Measurements from ENCODE around the gene TLCD2.

Gene TLCD2

DNA sequence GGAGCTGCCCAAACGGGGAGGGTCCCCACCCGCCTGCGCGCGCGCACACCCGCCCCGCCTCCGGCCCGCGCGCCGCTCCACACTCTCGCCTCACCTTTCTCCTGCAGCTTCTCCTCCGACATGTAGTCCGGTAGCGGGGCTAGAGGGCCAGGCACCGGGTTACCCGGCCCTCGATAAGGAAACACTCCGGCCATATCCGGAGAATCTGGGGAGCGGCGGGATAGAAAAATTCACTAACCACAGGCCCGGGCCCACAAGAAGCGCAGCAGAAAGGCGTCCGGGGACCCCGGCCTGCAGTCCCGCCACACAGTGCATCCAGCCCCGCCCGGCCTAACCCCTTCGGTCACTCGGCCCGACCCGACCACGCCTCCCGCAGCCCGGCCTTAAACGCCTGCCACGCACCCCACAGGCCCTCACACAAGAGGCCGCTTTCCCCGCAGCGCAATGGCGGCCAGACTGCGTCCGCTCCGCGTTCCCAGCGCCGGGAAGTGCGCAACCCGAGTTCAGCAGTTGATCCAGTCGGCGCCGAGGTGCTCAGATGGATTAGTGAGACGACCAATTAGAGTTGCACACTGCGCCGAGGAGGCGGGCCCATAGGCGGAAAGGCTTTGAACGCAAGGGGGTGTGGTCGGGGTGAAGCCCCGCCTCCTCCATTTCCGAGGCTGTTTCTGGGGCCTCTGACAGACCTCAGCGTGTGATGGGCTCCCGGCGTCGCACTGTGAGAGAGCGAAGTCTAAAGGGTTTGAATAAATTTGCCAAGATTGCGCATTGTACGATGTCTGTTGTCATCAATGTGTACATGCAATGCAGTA, 25.6 kb downstream of the TLCD2 start, which contains the start of gene PRPF8:
TSS of gene PRPF8 (minus strand) at position 490 of the 812 bp plus-strand sequence. CDS start at position 194, 296 bp downstream.
- H3K14ac ChIP-seq (ENCODE audit: low read length): peak within 1 kb of the TSS; percentile 83
- peak within 1 kb of the TSS; percentile 96 for H3K18ac ChIP-seq (ENCODE audit: low read length)
- peak within 1 kb of the TSS; percentile 84 for H3K4me2 ChIP-seq (ENCODE audit: insufficient read depth, low read length, poor library complexity, severe bottlenecking)
- H3K4me1 ChIP-seq (ENCODE audit: control insufficient read depth in 2 of 2, insufficient read depth in 1 of 2, low read depth in 1 of 2, low read length in 2 of 2): peaks cover 3 to 7% of the 10 kb centered on the region in 2 donors
- peaks cover 8% of the 10 kb centered on the region for H3K79me1 ChIP-seq (ENCODE audit: low read depth, low read length)
- no peak within 1 kb of the TSS for H4K8ac ChIP-seq (ENCODE audit: low read depth, low read length)
- H3K9ac ChIP-seq (ENCODE audit: low read depth, low read length, poor library complexity): peak within 1 kb of the TSS; percentile 92
- no peaks in the 10 kb centered on the region for H3K27me3 ChIP-seq (ENCODE audit: control insufficient read depth in 3 of 3, insufficient read depth in 3 of 3, low read depth in 1 of 3, low read length in 3 of 3)
- no peak within 1 kb of the TSS for H2BK15ac ChIP-seq (ENCODE audit: low read length)
- H2BK12ac ChIP-seq (ENCODE audit: low read length): no peak within 1 kb of the TSS
- H3K23ac ChIP-seq (ENCODE audit: low read depth, low read length, poor library complexity): peak within 1 kb of the TSS; percentile 96
- H3K36me3 ChIP-seq (replicated peaks in 1 of 2; ENCODE audit: control insufficient read depth in 2 of 2, insufficient read depth in 2 of 2, low read length in 2 of 2): peaks cover 32 to 42% of the 10 kb centered on the region in 2 donors
- peak within 1 kb of the TSS; percentile 57 for H3K27ac ChIP-seq (replicated peaks; ENCODE audit: low read length)
- peak within 1 kb of the TSS; percentile 75 to 94 for H3K4me3 ChIP-seq (ENCODE audit: low read length in 2 of 2)
- no peak within 1 kb of the TSS for H4K91ac ChIP-seq (ENCODE audit: low read depth, low read length, poor library complexity)
- no peaks in the 10 kb centered on the region for H3K9me3 ChIP-seq (replicated peaks in 1 of 2; ENCODE audit: control insufficient read depth in 2 of 2, insufficient read depth in 1 of 2, low read depth in 1 of 2, low read length in 2 of 2)
- peak; percentile 97 for DNase-seq (ENCODE audit: low spot score)
- peak within 1 kb of the TSS; percentile 75 for H2BK5ac ChIP-seq (ENCODE audit: low read length)
- peak within 1 kb of the TSS; percentile 89 for H2AFZ ChIP-seq (ENCODE audit: low read length)
- peak within 1 kb of the TSS; percentile 44 for H2AK5ac ChIP-seq (ENCODE audit: low read depth, low read length)
- no CpG with 5 or more reads among the region's 72 CpGs for WGBS, 2 donors (ENCODE audit: extremely low coverage in 2 of 2, insufficient read length in 2 of 2, insufficient replicate concordance in 1 of 2)
- H3K4ac ChIP-seq (ENCODE audit: low read length): no peak within 1 kb of the TSS
- H2BK120ac ChIP-seq (ENCODE audit: low read depth, low read length): peak within 1 kb of the TSS; percentile 47

DNA sequence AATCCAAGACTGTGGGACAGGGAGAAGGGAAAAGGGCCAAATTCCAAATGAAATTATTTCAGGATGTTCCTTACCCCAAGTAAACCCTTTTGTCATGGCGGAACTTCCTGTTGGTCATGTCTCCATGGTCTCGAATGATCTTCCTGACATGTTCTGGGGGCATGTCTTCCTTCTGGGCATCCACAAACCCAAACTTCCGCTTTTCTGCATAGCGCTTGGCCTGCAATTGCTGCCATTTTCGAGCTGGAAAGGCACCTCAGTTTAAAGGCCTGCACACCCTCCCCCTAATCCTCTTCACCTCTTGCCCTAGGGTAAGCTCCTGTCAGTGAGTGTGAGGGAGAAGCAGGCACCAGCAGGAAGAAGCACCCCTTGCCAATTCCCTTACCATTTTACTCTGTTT, 26.7 kb downstream of the TLCD2 start:
- H3K9me3 ChIP-seq (replicated peaks in 1 of 2; ENCODE audit: control insufficient read depth in 2 of 2, insufficient read depth in 1 of 2, low read depth in 1 of 2, low read length in 2 of 2): no peaks in the 10 kb centered on the region
- H3K79me1 ChIP-seq (ENCODE audit: low read depth, low read length): peaks cover 8% of the 10 kb centered on the region
- no peak overlapping the region for H4K8ac ChIP-seq (ENCODE audit: low read depth, low read length)
- no peaks in the 10 kb centered on the region for H3K27me3 ChIP-seq (ENCODE audit: control insufficient read depth in 3 of 3, insufficient read depth in 3 of 3, low read depth in 1 of 3, low read length in 3 of 3)
- no peak overlapping the region for H2AK5ac ChIP-seq (ENCODE audit: low read depth, low read length)
- no CpG with 5 or more reads among the region's 5 CpGs for WGBS, 2 donors (ENCODE audit: extremely low coverage in 2 of 2, insufficient read length in 2 of 2, insufficient replicate concordance in 1 of 2)
- H3K4me1 ChIP-seq (ENCODE audit: control insufficient read depth in 2 of 2, insufficient read depth in 1 of 2, low read depth in 1 of 2, low read length in 2 of 2): peaks cover 3 to 7% of the 10 kb centered on the region in 2 donors
- peak overlapping the region; percentile 75 to 94 for H3K4me3 ChIP-seq (ENCODE audit: low read length in 2 of 2)
- no peak overlapping the region for H3K4ac ChIP-seq (ENCODE audit: low read length)
- no peak for DNase-seq (ENCODE audit: low spot score)
- peak overlapping the region; percentile 60 for H3K4me2 ChIP-seq (ENCODE audit: insufficient read depth, low read length, poor library complexity, severe bottlenecking)
- H3K9ac ChIP-seq (ENCODE audit: low read depth, low read length, poor library complexity): no peak overlapping the region
- no peak overlapping the region for H2BK5ac ChIP-seq (ENCODE audit: low read length)
- no peak overlapping the region for H4K91ac ChIP-seq (ENCODE audit: low read depth, low read length, poor library complexity)
- H3K18ac ChIP-seq (ENCODE audit: low read length): no peak overlapping the region
- no peak overlapping the region for H2BK15ac ChIP-seq (ENCODE audit: low read length)
- H2AFZ ChIP-seq (ENCODE audit: low read length): no peak overlapping the region
- peaks cover 42 to 53% of the 10 kb centered on the region in 2 donors for H3K36me3 ChIP-seq (replicated peaks in 1 of 2; ENCODE audit: control insufficient read depth in 2 of 2, insufficient read depth in 2 of 2, low read length in 2 of 2)
- no peak overlapping the region for H3K27ac ChIP-seq (replicated peaks; ENCODE audit: low read length)
- H3K23ac ChIP-seq (ENCODE audit: low read depth, low read length, poor library complexity): no peak overlapping the region
- H3K14ac ChIP-seq (ENCODE audit: low read length): no peak overlapping the region
- no peak overlapping the region for H2BK120ac ChIP-seq (ENCODE audit: low read depth, low read length)
- H2BK12ac ChIP-seq (ENCODE audit: low read length): no peak overlapping the region

DNA sequence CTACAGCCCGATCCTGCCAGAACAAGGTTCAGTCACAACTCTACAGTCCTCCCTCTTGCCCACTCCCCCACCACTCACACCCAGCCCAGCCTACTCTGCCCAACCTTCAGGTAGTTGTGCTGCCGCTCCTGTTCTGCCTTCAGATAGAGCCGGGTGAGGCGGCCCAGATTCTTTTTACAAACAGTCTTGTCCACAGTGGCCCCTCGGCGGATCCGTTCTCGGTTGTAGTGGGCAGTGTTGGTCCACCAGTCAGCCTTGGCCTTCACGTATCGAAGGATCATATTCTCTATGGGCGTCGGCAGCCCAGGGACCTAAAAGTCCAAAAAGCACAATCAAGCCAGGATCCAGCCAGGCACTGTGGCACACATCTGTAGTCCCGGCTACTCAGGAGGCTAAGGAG, 33.8 kb downstream of the TLCD2 start:
- DNase-seq (ENCODE audit: low spot score): no peak
- Histone ChIP-seq H3K4me1 (ENCODE audit: control insufficient read depth in 2 of 2, insufficient read depth in 1 of 2, low read depth in 1 of 2, low read length in 2 of 2) (no peaks in the 10 kb centered on the region), H3K4me2 (ENCODE audit: insufficient read depth, low read length, poor library complexity, severe bottlenecking) (no peak overlapping the region), H4K91ac (ENCODE audit: low read depth, low read length, poor library complexity) (no peak overlapping the region), H3K14ac (ENCODE audit: low read length) (no peak overlapping the region), H3K4me3 (ENCODE audit: low read length in 2 of 2) (no peak overlapping the region), H2AFZ (ENCODE audit: low read length) (no peak overlapping the region), H4K8ac (ENCODE audit: low read depth, low read length) (no peak overlapping the region), H3K4ac (ENCODE audit: low read length) (no peak overlapping the region), H2BK120ac (ENCODE audit: low read depth, low read length) (no peak overlapping the region), H3K27ac (replicated peaks; ENCODE audit: low read length) (no peak overlapping the region), H3K79me1 (ENCODE audit: low read depth, low read length) (peaks cover 5% of the 10 kb centered on the region), H3K36me3 (replicated peaks in 1 of 2; ENCODE audit: control insufficient read depth in 2 of 2, insufficient read depth in 2 of 2, low read length in 2 of 2) (peaks cover 80 to 97% of the 10 kb centered on the region in 2 donors), H3K9ac (ENCODE audit: low read depth, low read length, poor library complexity) (no peak overlapping the region), H3K9me3 (replicated peaks in 1 of 2; ENCODE audit: control insufficient read depth in 2 of 2, insufficient read depth in 1 of 2, low read depth in 1 of 2, low read length in 2 of 2) (peaks cover 0 to 2% of the 10 kb centered on the region in 2 donors), H3K23ac (ENCODE audit: low read depth, low read length, poor library complexity) (no peak overlapping the region), H2BK5ac (ENCODE audit: low read length) (no peak overlapping the region), H2BK15ac (ENCODE audit: low read length) (no peak overlapping the region), H3K18ac (ENCODE audit: low read length) (no peak overlapping the region), H3K27me3 (ENCODE audit: control insufficient read depth in 3 of 3, insufficient read depth in 3 of 3, low read depth in 1 of 3, low read length in 3 of 3) (no peaks in the 10 kb centered on the region), H2AK5ac (ENCODE audit: low read depth, low read length) (no peak overlapping the region), H2BK12ac (ENCODE audit: low read length) (no peak overlapping the region)
- no CpG with 5 or more reads among the region's 13 CpGs for WGBS, 2 donors (ENCODE audit: extremely low coverage in 2 of 2, insufficient read length in 2 of 2, insufficient replicate concordance in 1 of 2)

DNA sequence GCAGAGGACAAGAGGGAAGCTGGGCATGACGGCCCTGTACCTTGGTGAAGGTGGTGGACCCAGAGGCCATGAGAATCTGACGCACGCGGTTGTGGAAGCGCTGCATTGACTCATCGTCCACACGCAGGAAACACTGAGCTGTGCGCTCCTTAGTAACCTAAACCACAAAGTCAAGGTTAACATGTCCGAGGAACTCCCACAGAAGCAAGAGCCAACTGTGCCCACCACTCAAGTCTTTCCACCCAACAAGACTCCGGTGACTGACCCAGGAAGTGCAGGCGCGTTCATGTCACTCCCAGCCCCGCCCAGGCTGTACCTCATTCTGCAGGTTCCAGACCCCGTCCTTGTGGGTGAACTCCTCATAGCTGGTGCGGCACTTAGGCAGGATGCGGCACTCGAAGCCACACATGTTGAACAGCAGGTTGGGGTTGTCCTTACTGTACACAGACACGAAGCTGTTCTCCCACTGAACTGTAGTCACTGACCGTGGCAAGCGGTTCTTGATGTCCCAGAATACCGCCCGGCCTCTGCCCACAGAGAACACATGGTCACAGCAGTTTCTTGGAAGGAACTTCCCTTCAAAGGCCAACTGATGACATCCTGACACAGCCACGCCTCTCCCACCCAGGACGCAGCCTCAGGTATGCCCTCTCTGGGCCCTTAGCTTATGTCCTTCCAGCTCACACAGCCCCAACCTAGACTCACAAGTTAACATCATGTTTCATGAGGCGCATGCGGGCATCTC, 37.0 kb downstream of the TLCD2 start:
- no peak overlapping the region for H2AFZ ChIP-seq (ENCODE audit: low read length)
- WGBS, 2 donors (ENCODE audit: extremely low coverage in 2 of 2, insufficient read length in 2 of 2, insufficient replicate concordance in 1 of 2): no CpG with 5 or more reads among the region's 26 CpGs
- peaks cover 70 to 97% of the 10 kb centered on the region in 2 donors for H3K36me3 ChIP-seq (replicated peaks in 1 of 2; ENCODE audit: control insufficient read depth in 2 of 2, insufficient read depth in 2 of 2, low read length in 2 of 2)

More for the DNA sequence above, 37.0 kb downstream of the TLCD2 start:
- Histone ChIP-seq H3K23ac (ENCODE audit: low read depth, low read length, poor library complexity) (peak overlapping the region; percentile 76), H2BK5ac (ENCODE audit: low read length) (no peak overlapping the region), H3K4ac (ENCODE audit: low read length) (no peak overlapping the region), H3K4me1 (ENCODE audit: control insufficient read depth in 2 of 2, insufficient read depth in 1 of 2, low read depth in 1 of 2, low read length in 2 of 2) (no peaks in the 10 kb centered on the region), H3K4me3 (ENCODE audit: low read length in 2 of 2) (no peak overlapping the region), H2BK120ac (ENCODE audit: low read depth, low read length) (no peak overlapping the region), H2AK5ac (ENCODE audit: low read depth, low read length) (no peak overlapping the region), H3K4me2 (ENCODE audit: insufficient read depth, low read length, poor library complexity, severe bottlenecking) (no peak overlapping the region), H3K9ac (ENCODE audit: low read depth, low read length, poor library complexity) (peak overlapping the region; percentile 53), H4K8ac (ENCODE audit: low read depth, low read length) (no peak overlapping the region), H2BK12ac (ENCODE audit: low read length) (no peak overlapping the region), H3K18ac (ENCODE audit: low read length) (no peak overlapping the region), H4K91ac (ENCODE audit: low read depth, low read length, poor library complexity) (no peak overlapping the region), H3K27ac (replicated peaks; ENCODE audit: low read length) (no peak overlapping the region), H2BK15ac (ENCODE audit: low read length) (no peak overlapping the region), H3K14ac (ENCODE audit: low read length) (no peak overlapping the region), H3K9me3 (replicated peaks in 1 of 2; ENCODE audit: control insufficient read depth in 2 of 2, insufficient read depth in 1 of 2, low read depth in 1 of 2, low read length in 2 of 2) (peaks cover 0 to 2% of the 10 kb centered on the region in 2 donors), H3K27me3 (ENCODE audit: control insufficient read depth in 3 of 3, insufficient read depth in 3 of 3, low read depth in 1 of 3, low read length in 3 of 3) (no peaks in the 10 kb centered on the region), H3K79me1 (ENCODE audit: low read depth, low read length) (peaks cover 3% of the 10 kb centered on the region)
- DNase-seq (ENCODE audit: low spot score): no peak

All from neuronal stem cell (in vitro differentiated cells).